Measurements from ENCODE around the gene TRIP6. TPM values are rescaled to one million over a fixed set of nuclear protein-coding genes. Genes with fewer than 3 reads are reported as not detected.
"Not testable (repeated sequence)": the region's sequence is repeated elsewhere in the genome, so short reads cannot be mapped to it uniquely, and the experiment has no call there.

Gene TRIP6
- total RNA-seq, 2 donors from 2014 or later: 41.6 to 64.4 TPM

DNA sequence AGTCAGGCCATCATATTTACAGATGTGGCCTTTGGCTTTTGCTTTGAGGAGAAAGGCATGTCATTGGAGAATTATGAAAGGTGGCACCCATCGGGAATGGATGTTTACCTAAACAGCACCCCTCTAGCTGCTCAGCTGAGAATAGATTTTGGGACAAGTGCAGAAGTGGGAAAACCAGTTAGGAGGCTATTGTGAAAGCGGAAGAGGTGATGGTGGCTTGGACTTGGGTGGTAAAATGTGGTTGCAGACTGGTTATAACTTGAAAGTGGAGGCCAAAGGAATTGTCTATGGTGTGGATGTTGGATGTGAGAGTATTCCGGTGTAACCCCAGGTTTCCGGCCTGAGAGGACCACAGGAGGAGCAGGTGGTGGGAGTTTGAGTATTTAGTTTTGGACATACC is 19.8 kb upstream of the TRIP6 start:
- Histone ChIP-seq H3K27me3 (no peaks in the 10 kb centered on the region), H3K27ac (no peak overlapping the region), H3K9me3 (no peaks in the 10 kb centered on the region), H3K36me3 (no peaks in the 10 kb centered on the region), H3K4me1 (peaks cover 0 to 7% of the 10 kb centered on the region in 2 donors), H3K4me3 (no peak overlapping the region)
- DNase-seq (ENCODE audit: low spot score): no peak
- TF ChIP-seq, protein P1, sequence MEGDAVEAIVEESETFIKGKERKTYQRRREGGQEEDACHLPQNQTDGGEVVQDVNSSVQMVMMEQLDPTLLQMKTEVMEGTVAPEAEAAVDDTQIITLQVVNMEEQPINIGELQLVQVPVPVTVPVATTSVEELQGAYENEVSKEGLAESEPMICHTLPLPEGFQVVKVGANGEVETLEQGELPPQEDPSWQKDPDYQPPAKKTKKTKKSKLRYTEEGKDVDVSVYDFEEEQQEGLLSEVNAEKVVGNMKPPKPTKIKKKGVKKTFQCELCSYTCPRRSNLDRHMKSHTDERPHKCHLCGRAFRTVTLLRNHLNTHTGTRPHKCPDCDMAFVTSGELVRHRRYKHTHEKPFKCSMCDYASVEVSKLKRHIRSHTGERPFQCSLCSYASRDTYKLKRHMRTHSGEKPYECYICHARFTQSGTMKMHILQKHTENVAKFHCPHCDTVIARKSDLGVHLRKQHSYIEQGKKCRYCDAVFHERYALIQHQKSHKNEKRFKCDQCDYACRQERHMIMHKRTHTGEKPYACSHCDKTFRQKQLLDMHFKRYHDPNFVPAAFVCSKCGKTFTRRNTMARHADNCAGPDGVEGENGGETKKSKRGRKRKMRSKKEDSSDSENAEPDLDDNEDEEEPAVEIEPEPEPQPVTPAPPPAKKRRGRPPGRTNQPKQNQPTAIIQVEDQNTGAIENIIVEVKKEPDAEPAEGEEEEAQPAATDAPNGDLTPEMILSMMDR (IDR thresholded peaks at IDR 0.05): no peak

DNA sequence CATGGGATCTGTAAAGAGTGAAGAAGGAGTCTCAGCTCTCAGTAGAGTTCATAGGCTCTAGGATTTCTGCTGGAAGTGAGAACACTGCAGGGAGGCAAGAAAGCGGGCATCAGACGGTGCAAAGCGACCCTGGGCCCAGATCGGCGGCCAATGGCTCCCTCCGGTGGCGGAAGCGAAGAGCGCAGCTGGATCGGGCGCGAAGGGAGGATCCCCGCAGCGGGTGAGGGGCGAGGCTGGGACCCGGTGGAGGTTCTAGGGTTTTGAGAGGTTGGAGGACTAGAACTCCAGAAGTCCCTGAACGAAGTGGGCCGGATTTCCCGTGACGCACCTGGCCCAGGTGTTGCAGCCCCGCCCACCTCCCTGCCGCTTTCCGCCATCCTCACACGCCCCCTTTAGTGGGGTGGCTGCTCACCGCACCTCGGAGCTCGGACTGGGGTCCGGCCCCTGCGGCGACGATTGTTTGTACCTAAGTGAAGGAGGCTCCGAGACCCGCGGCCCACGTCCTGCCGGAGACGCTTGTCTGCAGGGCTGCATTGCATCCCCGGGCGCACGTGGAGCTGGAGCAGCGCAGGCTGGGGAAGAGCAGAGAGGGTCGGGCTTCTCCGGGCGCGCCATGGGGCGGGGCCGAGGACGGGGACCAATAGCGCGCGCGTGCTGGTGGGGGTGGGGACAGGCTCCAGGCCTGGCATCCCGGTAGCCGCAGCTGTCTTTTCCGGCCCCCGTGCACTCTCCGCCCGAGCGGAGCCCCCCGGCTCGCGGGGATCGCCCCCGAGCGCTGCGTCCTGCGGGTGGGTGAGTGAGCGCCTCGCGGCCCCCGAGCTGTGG is 14.9 kb upstream of the TRIP6 start, which contains the start of gene SLC12A9:
TSS of gene SLC12A9 (plus strand) at position 666 of the 825 bp plus-strand sequence. CDS start 1,485 bp downstream, outside the sequence.
- Histone ChIP-seq H3K4me1 (peaks cover 0 to 16% of the 10 kb centered on the region in 2 donors), H3K27me3 (no peaks in the 10 kb centered on the region), H3K4me3 (peak within 1 kb of the TSS; percentile 54 to 76), H3K9me3 (no peaks in the 10 kb centered on the region), H3K36me3 (no peaks in the 10 kb centered on the region), H3K27ac (peak within 1 kb of the TSS; percentile 63)
- peak; percentile 88 for DNase-seq (ENCODE audit: low spot score)
- TF ChIP-seq, protein P1 (IDR thresholded peaks at IDR 0.05): peak; percentile 89 to 93

DNA sequence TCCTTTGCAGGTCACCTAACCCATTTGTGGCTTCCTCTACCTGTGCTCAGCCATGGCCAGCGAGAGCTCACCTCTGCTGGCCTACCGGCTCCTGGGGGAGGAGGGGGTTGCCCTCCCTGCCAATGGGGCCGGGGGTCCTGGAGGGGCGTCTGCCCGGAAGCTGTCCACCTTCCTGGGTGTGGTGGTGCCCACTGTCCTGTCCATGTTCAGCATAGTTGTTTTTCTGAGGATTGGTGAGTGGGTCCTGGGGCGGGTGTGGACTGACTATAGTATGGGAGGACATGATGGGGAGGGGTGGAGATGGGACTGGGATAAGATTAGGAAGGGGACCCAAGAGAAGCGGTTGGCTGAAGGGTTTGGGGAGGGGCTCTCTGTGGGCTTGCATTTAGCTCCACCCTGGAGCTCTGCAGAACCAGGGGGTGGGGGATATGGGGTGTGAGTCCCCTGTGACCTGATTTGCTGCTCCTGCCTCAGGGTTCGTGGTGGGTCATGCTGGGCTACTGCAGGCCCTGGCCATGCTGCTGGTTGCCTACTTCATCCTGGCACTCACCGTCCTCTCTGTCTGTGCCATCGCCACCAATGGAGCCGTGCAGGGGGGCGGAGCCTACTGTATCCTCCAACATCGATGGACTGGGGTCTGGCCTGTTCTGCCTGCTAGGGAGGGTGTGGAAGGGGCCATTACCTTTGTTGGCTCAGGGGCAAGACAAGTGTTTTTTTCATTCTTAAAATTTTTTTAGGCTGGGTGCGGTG is 12.9 kb upstream of the TRIP6 start:
- no peaks in the 10 kb centered on the region for H3K27me3 ChIP-seq
- H3K36me3 ChIP-seq: no peaks in the 10 kb centered on the region
- TF ChIP-seq, protein P1 (IDR thresholded peaks at IDR 0.05): no peak
- H3K9me3 ChIP-seq: no peaks in the 10 kb centered on the region
- no peak for DNase-seq (ENCODE audit: low spot score)
- no peak overlapping the region for H3K4me3 ChIP-seq
- no peak overlapping the region for H3K27ac ChIP-seq
- peaks cover 0 to 16% of the 10 kb centered on the region in 2 donors for H3K4me1 ChIP-seq

DNA sequence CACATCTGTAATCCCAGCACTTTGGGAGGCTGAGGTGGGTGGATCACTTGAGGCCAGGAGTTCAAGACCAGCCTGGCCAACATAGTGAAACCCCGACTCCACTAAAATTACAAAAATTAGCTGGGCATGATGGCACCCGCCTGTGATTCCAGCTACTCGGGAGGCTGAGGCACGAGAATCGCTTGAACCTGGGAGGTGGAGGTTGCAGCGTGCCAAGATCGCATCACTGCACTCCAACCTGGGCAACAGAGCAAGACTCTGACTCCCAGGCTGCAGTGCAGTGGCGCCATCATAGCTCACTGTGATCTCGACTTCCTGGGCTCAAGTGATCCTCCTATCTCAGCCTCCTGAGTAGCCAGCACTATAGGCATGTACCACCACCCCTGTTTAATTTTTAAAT is 12.3 kb upstream of the TRIP6 start:
- H3K36me3 ChIP-seq; H3K4me3 ChIP-seq; H3K27ac ChIP-seq; H3K9me3 ChIP-seq; DNase-seq (ENCODE audit: low spot score); H3K27me3 ChIP-seq: not testable (repeated sequence)
- peaks cover 0 to 16% of the 10 kb centered on the region in 2 donors for H3K4me1 ChIP-seq

DNA sequence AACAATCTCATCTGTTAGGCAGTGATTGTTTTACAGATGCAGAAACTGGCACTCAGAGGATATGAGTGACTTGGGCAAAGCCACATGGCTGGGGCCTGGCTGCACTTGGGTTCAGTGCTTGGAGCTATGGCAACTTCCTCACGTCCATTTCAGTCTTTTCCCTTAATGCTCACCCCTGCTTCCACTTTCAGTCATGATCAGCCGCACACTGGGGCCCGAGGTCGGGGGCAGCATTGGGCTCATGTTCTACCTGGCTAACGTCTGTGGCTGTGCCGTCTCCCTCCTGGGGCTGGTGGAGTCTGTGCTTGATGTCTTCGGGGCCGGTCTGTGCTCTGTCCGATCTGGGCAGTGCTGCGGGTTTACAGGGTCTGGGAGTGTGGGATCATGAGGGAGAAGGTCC is 11.7 kb upstream of the TRIP6 start:
- DNase-seq (ENCODE audit: low spot score): no peak
- TF ChIP-seq, protein P1 (IDR thresholded peaks at IDR 0.05): no peak
- H3K9me3 ChIP-seq: no peaks in the 10 kb centered on the region
- no peaks in the 10 kb centered on the region for H3K27me3 ChIP-seq
- peaks cover 0 to 16% of the 10 kb centered on the region in 2 donors for H3K4me1 ChIP-seq
- H3K36me3 ChIP-seq: no peaks in the 10 kb centered on the region
- H3K4me3 ChIP-seq: no peak overlapping the region
- H3K27ac ChIP-seq: no peak overlapping the region

DNA sequence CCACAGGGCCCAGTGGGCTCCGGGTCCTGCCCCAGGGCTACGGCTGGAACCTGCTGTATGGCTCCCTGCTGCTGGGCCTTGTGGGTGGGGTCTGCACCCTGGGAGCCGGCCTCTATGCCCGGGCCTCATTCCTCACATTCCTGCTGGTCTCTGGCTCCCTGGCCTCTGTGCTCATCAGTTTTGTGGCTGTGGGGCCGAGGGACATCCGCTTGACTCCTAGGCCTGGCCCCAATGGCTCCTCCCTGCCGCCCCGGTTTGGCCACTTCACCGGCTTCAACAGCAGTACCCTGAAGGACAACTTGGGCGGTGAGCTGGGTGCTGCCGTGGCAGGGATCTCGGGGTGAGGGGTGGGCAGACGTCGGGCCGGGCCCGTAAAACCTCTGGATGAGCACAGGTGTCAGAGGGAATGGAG is 10.3 kb upstream of the TRIP6 start:
- no peak for DNase-seq (ENCODE audit: low spot score)
- TF ChIP-seq, protein P1 (IDR thresholded peaks at IDR 0.05): no peak
- no peaks in the 10 kb centered on the region for H3K27me3 ChIP-seq
- no peak overlapping the region for H3K27ac ChIP-seq
- H3K9me3 ChIP-seq: no peaks in the 10 kb centered on the region
- no peak overlapping the region for H3K4me3 ChIP-seq
- H3K36me3 ChIP-seq: no peaks in the 10 kb centered on the region
- peaks cover 0 to 13% of the 10 kb centered on the region in 2 donors for H3K4me1 ChIP-seq
